Stomach (tissue), 4 donors: ENCODE data around the gene TADA2A.

Source experiments
- CTCF ChIP-seq, 7 experiments: fragments of 450-650 bp in 4 of 7; fragments of 200-600 bp in 3 of 7; sonication (generic) in 3 of 7; IDR thresholded peaks; one replicate each; pipeline ENCODE4 v1.5.1; 2016 to 2019; ENCODE audit warnings: antibody characterized with exemption in 7 of 7, control low read depth in 2 of 7, mild to moderate bottlenecking in 1 of 7
- POLR2A ChIP-seq, 4 donors: fragments of 450-650 bp; IDR thresholded peaks; one replicate each; pipeline ENCODE4 v1.6.1; 2016; ENCODE audit warnings: antibody characterized with exemption in 4 of 4, control low read depth in 2 of 4, mild to moderate bottlenecking in 1 of 4, moderate library complexity in 1 of 4

- TF ChIP-seq POLR2A (IDR thresholded peaks at IDR 0.05), result no peak
- TF ChIP-seq CTCF (IDR thresholded peaks at IDR 0.05), result no peak
Measured at GRCh38 chr17:37382056-37382455, 24.6 kb upstream of the TADA2A start.
